ENCODE measurements around the gene OLFML2A.

- TF ChIP-seq POLR2A (IDR thresholded peaks at IDR 0.05; ENCODE audit: low read depth) (no peak), CTCF (IDR thresholded peaks at IDR 0.05) (no peak), EP300 (IDR thresholded peaks at IDR 0.05) (no peak), POLR2AphosphoS5 (IDR thresholded peaks at IDR 0.05) (no peak)
Measured at GRCh38 chr9:124754289-124754688, 22.6 kb upstream of the OLFML2A start.

Data from esophagus muscularis mucosa (tissue), 4 donors.